Tibial nerve (tissue), 4 donors: ENCODE results near the gene ERC2.

Source experiments
- EP300 ChIP-seq, 2 donors: sonication (generic); formaldehyde crosslinking; IDR thresholded peaks; one replicate each; pipeline ENCODE4 v1.6.1; 2017; ENCODE audit warnings: antibody characterized with exemption in 2 of 2, mild to moderate bottlenecking in 1 of 2
- POLR2A ChIP-seq, 2 donors: fragments of 450-650 bp; IDR thresholded peaks; one replicate each; pipeline ENCODE4 v1.6.1; 2017; ENCODE audit warnings: antibody characterized with exemption in 2 of 2, mild to moderate bottlenecking in 2 of 2, moderate library complexity in 2 of 2
- TF ChIP-seq, protein P1 (sequence below), 5 experiments: fragments of 200-600 bp in 3 of 5; fragments of 450-650 bp in 2 of 5; sonication (generic) in 3 of 5; IDR thresholded peaks; one replicate each; pipeline ENCODE4 v1.5.1; 2016 to 2019; ENCODE audit warnings: antibody characterized with exemption in 5 of 5, mild to moderate bottlenecking in 3 of 5, moderate library complexity in 2 of 5

DNA sequence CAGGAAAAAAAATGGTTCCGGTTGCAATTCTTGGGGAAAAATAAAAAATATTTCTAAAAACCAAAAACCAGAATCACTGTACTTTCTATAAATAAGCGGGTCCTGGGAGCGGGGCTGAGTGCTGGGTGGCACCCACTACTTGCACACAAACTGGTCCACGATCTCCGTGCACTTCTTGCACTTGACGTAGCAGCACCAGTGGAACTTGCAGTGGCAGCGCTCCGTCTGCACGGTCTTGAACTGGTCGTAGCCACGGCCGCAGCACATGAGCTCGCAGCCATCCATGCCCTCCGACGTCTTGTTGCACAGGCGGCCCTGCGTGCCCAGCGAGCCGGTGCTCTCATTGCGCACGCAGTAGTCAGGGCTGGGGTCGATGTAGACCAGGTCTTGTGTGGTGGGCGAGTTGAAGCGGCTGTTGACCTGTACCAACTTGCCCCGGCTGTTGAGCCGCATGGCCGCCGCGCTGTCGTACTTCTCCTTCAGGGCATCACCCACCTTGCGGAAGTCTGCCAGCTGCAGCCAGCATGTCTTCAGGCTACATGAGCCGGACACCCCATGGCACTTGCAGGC, 998.2 kb downstream of the ERC2 start:
- TF ChIP-seq, protein P1, sequence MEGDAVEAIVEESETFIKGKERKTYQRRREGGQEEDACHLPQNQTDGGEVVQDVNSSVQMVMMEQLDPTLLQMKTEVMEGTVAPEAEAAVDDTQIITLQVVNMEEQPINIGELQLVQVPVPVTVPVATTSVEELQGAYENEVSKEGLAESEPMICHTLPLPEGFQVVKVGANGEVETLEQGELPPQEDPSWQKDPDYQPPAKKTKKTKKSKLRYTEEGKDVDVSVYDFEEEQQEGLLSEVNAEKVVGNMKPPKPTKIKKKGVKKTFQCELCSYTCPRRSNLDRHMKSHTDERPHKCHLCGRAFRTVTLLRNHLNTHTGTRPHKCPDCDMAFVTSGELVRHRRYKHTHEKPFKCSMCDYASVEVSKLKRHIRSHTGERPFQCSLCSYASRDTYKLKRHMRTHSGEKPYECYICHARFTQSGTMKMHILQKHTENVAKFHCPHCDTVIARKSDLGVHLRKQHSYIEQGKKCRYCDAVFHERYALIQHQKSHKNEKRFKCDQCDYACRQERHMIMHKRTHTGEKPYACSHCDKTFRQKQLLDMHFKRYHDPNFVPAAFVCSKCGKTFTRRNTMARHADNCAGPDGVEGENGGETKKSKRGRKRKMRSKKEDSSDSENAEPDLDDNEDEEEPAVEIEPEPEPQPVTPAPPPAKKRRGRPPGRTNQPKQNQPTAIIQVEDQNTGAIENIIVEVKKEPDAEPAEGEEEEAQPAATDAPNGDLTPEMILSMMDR (IDR thresholded peaks at IDR 0.05) = no peak
- TF ChIP-seq EP300 (IDR thresholded peaks at IDR 0.05) (no peak), POLR2A (IDR thresholded peaks at IDR 0.05) (no peak)
